ENCODE results near the gene IL2RA.
"Not testable (repeated sequence)": the region's sequence is repeated elsewhere in the genome, so short reads cannot be mapped to it uniquely, and the experiment has no call there.

- not testable (repeated sequence) for TF ChIP-seq CTCF (IDR thresholded peaks at IDR 0.05 in 2 of 3, conservative IDR thresholded peaks at IDR 0.05 in 1 of 3; ENCODE audit: control insufficient read depth in 2 of 3, extremely low read depth in 1 of 3, insufficient read depth in 1 of 3, low read depth in 3 of 3, low read length in 3 of 3); NRF1 (conservative IDR thresholded peaks at IDR 0.05; ENCODE audit: low read depth, low read length); NFIC (IDR thresholded peaks at IDR 0.05; ENCODE audit: low read depth, low read length); HDAC6 (IDR thresholded peaks at IDR 0.05; ENCODE audit: unreplicated experiment); NFYA (IDR thresholded peaks at IDR 0.05; ENCODE audit: borderline replicate concordance, low read depth, low read length); CHD1 (IDR thresholded peaks at IDR 0.05; ENCODE audit: low read depth, low read length)
Observed at GRCh38 chr10:6064726-6065125, 2.6 kb upstream of the IL2RA start.
